Adipose tissue (tissue), 3 donors: Measurements from ENCODE around the gene AFDN. TPM values are rescaled to one million over a fixed set of nuclear protein-coding genes. Genes with fewer than 3 reads are reported as not detected.

Experiments used
- H3K27ac ChIP-seq: one replicate; pipeline ENCODE4 v1.5.1; 2013; ENCODE audit warnings: low read depth, low read length
- WGBS, 3 donors: extraction: QIAGEN DNeasy Blood & Tissue Kit; methylation state at CpG; one replicate each; pipeline ENCODE4 v1.1.7; 2013; 5-methylcytosine and 5-hydroxymethylcytosine counted together
- polyA plus RNA-seq, 3 donors: library from polyadenylated mRNA; stranded (reverse); fragments of 200-250 nt; gene quantifications; one replicate each; pipeline ENCODE4 v1.2.3, GENCODE V29; 2013
- donor health status: healthy with polysubstance abuse.
- donor health status: Bipolar disorder and iron deficiency.
- donor health status: healthy.

AFDN gene
- polyA plus RNA-seq, 3 donors = 29.4 to 45.3 (median 29.8) TPM

DNA sequence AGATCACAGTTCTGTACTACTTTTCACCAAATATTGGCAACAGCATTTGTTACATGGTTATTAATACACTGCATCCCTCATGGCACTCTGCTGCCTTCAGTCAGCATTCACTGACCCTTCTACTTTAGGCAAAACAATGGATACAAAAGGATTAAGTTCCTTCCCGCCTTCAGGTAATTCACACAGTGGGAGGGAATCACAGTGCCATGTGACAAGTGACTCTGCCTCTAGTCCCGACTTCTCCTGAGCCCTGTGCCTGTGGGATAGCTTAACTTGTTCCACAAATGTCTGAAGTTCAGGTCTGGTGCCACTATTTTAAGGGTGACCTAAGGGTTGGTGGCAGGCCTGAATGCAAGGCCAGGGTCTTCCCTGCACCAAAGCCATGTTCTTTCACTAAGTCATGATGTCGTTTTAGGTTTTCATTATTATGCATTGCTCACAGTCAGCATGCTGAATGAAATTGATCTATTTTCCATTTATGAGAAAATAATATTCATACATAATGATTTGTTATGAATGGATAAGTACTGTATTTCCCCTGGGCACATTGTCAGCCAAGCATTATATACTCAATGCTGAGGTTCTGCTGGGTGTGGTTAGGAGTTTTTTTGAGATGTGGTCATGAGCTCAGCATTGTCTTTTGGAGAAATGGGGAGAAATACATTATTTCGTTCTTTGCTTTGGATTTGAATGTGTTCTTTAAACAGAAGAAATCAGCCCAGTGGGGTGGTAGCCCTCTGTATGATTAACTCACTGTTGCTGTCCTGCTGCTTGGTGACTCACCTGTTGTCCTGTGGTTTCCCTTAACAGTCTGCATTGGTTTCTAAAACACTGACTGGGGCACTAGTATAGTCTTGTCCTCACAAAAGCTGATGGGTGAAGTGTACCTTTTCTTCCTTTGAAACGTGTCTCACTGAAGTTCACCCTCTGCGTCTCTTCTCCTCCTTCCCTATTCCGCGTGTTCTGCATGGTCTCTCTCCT lies 66.4 kb downstream of the AFDN start:
- no peak overlapping the region for H3K27ac ChIP-seq
- 83 to 85% (median 83%) methylated on average over 8 of the region's 8 CpGs for WGBS, 3 donors

DNA sequence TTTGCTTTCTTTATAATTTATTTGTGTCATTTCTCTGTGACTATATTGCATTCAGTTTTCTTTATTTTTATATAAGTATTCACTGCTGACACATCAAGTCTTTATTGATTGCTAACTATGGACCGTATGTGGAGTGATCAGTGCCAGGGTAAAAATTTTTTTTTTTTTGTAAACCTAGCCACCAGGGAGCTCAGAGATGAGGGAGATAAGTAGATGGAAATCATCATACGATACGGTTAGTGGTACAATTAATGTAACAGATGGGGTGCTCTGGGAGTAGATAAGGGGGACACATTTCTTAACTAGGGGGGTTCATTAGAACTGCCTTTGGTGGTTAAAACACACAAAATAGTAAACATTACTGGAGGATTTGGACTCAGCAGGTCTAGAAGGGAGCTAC lies 68.3 kb downstream of the AFDN start:
- H3K27ac ChIP-seq = no peak overlapping the region
- WGBS, 3 donors = 71 to 78% (median 78%) methylated on average over 3 of the region's 3 CpGs

DNA sequence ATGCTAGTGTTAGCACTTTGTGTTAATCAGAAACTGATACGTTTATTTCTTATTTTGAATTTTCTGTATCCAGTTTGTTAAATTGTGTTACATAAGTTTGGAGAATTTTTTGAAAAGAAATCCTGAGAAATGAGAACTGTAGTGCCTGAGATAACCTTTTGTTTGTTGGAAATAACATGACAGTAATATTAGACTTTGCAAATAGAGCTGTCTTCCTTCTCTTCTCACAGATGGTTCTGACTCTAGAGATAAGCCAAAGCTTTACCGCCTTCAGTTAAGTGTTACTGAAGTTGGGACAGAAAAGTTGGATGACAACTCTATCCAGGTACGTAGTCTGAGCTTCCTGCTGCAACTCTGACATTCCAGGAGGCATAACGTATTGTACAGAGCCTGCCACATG lies 69.9 kb downstream of the AFDN start:
- no peak overlapping the region for H3K27ac ChIP-seq
- WGBS, 3 donors = 67 to 86% (median 84%) methylated on average over 4 of the region's 4 CpGs

DNA sequence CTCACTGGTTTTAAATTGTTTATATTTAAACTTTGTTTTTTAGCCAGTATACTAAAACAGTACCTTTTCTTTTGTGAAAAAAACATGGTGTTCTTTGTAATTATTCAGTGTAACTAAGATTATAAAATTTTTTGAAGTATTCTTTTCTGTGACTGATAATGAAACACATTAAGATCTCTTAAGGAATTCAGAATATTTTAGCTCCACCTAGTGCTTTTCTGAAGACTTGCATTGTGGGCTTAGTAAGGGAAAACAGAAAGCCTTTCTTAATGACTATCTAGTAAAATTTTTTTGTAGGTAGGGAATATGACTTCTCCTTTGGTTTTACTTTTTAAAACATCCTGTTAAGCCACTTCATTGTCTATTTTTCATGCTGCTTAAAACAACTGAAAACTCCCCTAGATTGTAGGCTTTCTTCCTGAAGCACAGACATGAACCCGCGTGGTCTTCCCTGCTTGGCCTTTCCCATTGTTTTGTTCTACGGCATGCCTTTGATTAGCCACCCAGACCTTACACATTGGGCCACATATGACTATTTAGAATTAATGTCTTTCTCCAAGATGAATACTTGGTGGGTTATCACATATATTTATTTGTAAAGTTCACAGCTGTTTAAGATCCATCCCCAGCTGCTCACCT lies 72.1 kb downstream of the AFDN start:
- 83 to 89% (median 84%) methylated on average over 3 of the region's 3 CpGs for WGBS, 3 donors
- no peak overlapping the region for H3K27ac ChIP-seq

DNA sequence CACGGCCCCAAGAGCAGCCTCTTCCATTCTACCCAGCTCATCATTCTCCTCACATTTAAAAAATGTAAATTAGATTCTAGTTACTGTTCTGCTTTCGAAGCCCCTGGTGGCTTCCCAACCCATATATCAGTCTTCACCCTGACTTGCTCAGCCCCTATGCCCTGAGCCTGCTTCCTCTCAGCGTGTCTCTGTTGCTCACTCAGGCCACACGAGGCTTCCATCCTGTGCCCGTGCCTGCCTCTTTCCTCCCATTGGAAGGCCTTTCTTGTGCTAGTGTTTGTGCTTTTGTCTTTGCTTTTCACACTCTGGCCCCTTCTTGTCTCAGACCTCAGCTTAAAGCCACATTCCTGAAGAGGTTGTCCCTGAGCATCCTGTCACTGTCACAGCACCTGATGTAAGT lies 78.1 kb downstream of the AFDN start:
- 76 to 87% (median 77%) methylated on average over 5 of the region's 5 CpGs for whole genome bisulfite sequencing, 3 donors
- no peak overlapping the region for H3K27ac ChIP-seq

DNA sequence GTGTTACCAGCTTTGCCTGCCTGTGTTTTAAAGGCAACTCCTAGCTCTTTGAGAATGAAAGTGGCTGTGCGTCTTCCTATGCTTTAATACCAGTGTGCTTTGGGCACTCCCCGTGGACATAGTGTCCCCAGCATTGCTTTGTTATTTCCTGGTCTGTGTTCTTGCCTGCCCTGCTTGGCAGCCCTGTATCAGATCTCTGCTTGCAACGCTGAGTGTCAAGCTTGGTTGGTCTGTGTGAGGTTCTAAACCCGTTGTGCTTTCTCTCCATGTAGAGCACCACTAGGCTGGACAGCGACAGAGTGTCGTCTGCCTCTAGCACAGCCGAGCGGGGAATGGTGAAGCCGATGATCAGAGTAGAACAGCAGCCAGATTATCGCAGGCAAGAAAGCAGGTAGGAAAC lies 80.2 kb downstream of the AFDN start:
- H3K27ac ChIP-seq = no peak overlapping the region
- WGBS, 3 donors = 60 to 73% (median 69%) methylated on average over 10 of the region's 10 CpGs

DNA sequence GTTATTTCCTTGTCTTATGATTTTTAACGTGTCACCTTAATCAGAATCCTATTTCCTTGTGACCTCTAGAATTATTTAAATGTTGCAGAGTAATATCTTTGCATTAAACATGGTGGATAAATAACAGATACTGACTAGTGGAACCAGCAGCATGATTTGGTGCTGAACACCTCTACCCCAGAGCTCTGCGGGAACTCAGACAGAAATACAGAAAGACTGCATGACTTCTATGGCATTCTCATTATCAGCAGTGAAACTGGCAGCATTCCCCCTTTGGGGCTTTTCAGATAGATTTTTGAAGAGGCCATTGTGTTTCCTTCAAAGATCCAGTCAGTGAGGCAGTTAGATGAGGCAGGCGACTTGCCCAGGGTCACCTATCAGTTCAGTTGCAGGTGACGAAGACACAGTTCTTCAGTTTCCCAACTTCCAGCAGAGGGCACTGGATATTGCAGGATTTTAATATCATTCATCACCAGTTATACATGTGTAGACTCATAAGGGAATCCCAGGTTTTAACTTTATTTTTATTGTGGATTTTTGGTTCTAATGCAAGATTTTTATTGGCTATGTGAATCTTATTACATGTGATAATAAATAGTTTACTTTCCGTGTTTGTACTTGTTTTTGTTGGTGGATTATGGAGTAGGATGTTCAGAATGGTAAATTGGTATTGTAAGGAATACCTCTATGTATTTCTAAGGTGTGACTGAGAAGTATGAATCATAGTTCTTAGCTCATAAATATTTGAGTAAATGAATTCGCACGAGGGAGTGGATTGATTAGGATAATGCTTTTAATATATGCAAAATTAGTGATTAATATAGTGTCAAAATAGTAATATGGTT lies 81.3 kb downstream of the AFDN start:
- 54 to 80% (median 68%) methylated on average over 7 of the region's 7 CpGs for WGBS, 3 donors
- H3K27ac ChIP-seq = no peak overlapping the region

DNA sequence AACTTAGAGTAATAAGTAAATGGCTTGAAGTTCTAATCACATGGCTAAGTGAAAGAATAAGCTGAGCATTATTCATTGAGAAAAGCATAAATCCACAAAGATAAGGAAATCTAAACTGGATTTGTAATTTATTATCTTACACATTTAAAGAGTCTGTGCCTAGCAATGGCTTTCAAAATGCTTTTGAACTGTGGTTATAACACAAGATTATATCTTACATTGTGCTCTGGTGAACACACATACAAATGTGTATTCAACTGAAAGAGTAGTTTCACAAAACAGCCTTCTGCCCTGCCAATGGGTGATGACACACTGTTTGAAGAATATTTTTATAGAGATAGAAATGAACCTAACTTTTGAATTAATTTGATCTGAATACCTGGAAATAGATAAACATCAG lies 83.3 kb downstream of the AFDN start:
- no peak overlapping the region for H3K27ac ChIP-seq

DNA sequence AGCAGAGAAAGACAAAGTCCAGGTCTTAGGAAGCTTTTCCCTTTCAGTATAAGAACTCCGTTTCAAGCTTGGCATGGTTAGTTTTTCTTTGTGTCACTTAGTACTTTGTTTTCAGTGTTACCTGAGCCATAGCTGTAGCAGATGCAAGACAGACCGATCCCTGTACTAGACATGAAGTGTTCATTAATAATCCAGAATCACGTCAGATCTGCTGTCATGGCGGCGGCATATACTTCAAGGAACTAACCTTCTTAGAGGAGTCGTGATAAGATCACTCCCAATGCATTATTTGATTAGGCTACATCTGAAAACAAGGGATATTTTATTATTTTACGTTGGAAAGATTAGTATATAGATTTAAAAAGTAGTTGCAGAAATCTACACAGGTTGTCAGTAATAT lies 83.9 kb downstream of the AFDN start:
- no peak overlapping the region for H3K27ac ChIP-seq
- 86 to 91% (median 89%) methylated on average over 7 of the region's 7 CpGs for WGBS, 3 donors

DNA sequence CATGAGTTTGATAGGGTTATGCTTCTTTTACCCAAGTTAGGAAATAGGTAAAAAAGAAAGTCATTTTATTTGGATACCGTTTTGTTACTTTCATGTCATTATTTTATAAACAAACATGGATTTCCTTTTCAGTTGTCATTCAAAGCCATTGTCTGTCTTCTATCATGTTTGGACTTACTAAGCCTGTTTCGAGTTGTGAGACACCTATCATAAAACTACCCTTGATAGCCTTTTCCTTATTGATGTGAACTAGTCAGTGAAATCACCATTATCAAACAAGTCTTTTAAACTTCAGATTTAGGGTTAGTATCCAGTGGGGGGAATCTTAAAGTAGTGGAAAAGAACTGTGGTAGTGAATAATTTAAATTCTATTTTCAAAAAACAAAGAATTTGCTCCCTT lies 85.8 kb downstream of the AFDN start:
- WGBS, 3 donors = 82 to 94% (median 90%) methylated on average over 2 of the region's 2 CpGs
- H3K27ac ChIP-seq = no peak overlapping the region

DNA sequence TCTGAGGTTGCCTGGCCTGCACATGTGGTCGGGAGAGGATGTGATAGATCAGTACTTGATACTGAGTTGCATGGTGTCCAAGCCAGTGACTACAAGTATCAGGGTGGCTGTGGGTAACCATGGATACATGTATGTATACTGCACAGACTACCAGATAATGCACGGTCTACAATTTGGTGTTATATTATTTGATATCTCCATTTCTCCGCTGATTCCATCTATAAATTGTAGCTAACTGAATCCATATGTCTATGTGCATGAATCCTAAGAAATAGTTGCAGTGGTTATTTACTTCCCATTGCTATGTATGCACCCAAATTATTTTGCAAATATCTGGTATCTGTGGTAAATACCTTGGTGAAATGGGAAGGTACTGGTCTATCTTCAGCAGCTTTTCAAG lies 87.0 kb downstream of the AFDN start:
- WGBS, 3 donors = 89 to 95% (median 91%) methylated on average over 3 of the region's 3 CpGs

DNA sequence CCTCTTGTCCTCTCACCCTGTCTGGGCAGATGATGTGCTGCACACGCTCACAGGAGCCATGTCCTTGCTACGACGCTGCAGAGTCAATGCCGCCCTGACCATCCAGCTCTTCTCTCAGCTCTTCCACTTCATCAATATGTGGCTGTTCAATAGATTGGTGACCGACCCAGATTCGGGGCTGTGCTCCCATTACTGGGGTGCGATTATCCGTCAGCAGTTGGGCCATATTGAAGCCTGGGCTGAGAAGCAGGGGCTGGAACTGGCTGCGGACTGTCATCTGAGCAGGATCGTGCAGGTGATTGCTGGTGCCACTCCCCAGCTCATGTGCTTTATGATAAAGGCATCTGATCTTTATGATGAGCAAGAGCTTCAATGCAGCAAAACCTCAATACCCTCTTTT lies 88.4 kb downstream of the AFDN start:
- no peak overlapping the region for H3K27ac ChIP-seq
- 96 to 98% (median 97%) methylated on average over 10 of the region's 10 CpGs for WGBS, 3 donors

More for the DNA sequence above, 87.0 kb downstream of the AFDN start:
- H3K27ac ChIP-seq = no peak overlapping the region

DNA sequence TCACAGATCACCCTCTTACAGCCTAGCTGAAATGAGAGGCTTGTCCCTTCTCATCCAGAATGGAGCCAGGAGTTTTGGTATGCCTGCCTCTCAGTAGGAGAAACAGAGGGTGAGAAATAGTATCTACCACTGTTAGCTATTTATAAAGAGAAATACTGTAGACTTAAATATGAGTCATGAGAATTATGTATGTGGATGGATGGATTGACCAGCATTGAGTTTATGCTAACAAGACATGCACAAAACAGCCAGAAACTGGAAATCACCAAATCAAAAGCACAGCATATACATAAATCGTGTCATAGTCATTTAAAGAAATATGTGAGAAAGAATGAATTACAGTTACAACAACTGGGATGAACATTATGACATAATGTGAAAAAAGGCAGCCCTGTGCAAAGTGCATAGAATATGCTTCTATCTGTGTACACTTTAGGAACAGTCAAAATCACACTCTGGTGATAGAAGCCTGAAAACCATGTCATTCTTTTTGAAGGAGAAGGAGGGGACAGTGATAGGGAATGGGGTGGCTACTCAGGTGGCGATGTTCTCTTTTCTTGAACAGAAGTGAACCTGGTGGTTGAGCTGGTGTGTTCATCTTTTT lies 90.9 kb downstream of the AFDN start:
- WGBS, 3 donors = 93 to 97% (median 97%) methylated on average over 2 of the region's 2 CpGs

DNA sequence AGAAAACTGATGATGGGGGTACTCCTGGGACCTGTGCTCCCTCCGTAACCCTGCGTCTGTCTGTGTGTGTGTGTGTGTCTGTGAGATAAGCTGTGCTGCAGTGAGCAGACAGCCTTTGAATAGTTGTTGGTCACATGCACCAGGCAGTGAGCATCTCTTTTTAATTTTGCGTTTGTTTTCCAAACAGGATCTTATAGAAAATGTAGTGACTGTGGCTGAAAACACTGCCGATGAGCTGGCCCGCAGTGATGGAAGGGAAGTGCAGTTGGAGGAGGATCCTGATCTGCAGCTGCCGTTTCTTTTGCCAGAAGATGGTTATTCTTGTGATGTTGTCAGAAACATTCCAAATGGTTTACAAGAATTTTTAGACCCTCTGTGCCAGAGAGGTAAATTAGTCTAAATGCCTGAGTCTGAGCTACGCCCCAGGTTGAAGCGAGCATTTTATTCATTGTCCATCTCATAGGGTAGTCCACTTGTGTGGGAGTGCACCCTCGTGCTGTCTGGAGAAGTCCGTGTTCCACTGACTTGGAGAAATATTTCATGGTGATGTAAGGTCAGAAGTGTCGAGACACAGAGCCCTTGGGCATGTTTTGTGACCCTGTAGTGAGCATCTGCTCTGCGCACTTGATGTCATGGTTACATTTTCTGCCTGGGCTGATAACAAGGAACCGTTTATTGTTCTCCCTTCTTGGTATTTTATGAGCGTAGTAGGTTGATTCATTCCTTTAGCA lies 92.0 kb downstream of the AFDN start:
- WGBS, 3 donors = 88 to 91% (median 89%) methylated on average over 14 of the region's 14 CpGs
- no peak overlapping the region for H3K27ac ChIP-seq

More for the DNA sequence above, 90.9 kb downstream of the AFDN start:
- H3K27ac ChIP-seq = no peak overlapping the region

DNA sequence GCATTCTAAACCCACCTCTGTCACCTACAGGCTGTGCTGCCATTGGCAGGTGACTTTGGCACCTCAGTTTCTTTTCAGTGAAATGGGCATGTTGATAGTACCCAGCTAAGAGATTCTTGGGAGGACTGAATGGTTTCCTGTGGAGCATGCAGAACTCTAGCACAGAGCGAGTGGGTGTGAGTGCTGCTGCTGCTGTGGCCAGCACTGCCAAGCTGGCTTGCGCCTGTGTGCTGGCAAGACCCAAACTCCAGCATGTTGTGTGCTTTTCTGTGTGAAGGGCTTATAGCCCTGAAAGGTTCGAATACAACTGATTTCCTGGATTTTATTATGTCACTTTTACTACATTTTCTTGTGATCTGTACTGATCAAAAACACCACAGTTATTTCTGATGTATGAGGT lies 92.6 kb downstream of the AFDN start:
- no peak overlapping the region for H3K27ac ChIP-seq
- WGBS, 3 donors = 86 to 87% (median 87%) methylated on average over 3 of the region's 3 CpGs

DNA sequence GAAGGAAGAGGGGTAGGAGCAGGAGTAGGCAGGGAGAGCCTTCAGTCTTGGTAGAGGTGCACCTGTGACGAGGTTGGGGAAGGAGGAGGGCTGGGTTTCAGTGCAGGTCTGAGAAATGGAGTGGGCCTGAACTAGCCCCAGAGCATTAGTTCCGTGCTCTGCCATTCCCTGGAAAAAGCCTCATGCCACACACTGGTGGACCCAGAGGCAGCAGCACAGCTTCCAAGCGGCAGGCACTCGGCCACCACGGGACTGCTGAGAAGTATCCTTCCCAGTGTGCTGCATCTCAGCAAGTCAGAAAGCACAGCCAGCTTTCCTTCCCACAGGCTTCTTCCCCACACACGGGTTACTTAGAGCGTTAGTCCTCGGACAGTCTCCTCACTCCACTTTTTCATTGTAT lies 93.5 kb downstream of the AFDN start:
- H3K27ac ChIP-seq = no peak overlapping the region
- 91 to 93% (median 92%) methylated on average over 8 of the region's 8 CpGs for WGBS, 3 donors

DNA sequence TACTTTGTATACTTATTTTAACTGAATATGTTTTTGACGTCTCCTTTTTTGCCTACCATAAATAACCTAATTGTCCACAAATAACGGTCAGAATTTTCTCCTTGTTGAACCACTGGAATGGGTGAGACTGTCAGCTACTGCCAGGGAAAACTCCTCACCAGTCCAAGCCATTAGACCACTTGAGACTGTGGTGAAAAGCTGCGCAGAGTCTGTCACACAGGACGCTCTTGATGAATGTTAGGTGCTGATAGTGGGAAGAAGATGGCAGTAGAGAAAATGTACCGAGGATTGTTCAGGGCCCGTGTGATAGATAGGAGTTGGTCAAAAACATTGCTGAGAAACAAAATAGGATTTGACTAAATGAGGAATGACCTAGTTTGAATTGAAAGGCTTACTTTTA lies 95.1 kb downstream of the AFDN start:
- H3K27ac ChIP-seq = no peak overlapping the region
- 83 to 87% (median 83%) methylated on average over 6 of the region's 6 CpGs for WGBS, 3 donors

DNA sequence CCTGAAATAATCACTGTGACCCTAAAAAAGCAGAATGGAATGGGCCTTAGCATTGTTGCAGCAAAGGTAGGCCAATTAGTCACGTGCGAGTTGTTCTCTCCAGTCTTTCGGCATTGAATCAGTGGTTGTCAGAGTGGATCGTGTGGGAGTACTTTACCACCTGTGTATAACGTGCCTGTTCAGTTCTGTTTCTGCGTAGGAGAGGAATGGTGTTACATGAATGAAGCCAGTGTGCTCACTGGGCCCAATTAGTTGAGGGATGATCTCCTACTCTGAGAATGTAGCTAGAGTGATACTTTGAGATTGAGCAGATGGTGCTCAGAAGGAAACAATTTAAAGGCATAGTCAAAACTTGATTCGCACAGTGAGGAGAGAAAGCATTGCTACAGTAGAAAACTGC lies 98.3 kb downstream of the AFDN start:
- no peak overlapping the region for H3K27ac ChIP-seq
- WGBS, 3 donors = 83 to 90% (median 88%) methylated on average over 7 of the region's 7 CpGs
